Measurements from ENCODE around the gene CENPE. TPM values are rescaled to one million over a fixed set of nuclear protein-coding genes. Genes with fewer than 3 reads are reported as not detected.
"Not testable (repeated sequence)": the region's sequence is repeated elsewhere in the genome, so short reads cannot be mapped to it uniquely, and the experiment has no call there.

The CENPE gene
- total RNA-seq = 10 to 100 TPM; 29.7 to 69.6 TPM

GRCh38 chr4:103198111-103198765 lies at the start of gene CENPE:
Gene CENPE, minus strand, starts transcription at chr4:103198343. Its CDS starts 24 bp downstream, at chr4:103198319.
- DNase-seq (ENCODE audit: low spot score) (peak; percentile 87), ATAC-seq (peak; percentile 93 to 96)
- H3K36me3 Mint-ChIP-seq = peaks cover 7% of the 10 kb centered on the region
- peak within 1 kb of the TSS; percentile 74 to 85 for H3K27ac Mint-ChIP-seq
- no peaks in the 10 kb centered on the region for H3K9me3 Mint-ChIP-seq
- H3K4me1 Mint-ChIP-seq (ENCODE audit: low read depth in 2 of 2) = peaks cover 15% of the 10 kb centered on the region in 2 donors
- peak within 1 kb of the TSS; percentile 89 for H3K4me3 Mint-ChIP-seq
- peaks cover 10 to 11% of the 10 kb centered on the region in 2 donors for H3K27me3 Mint-ChIP-seq

- no peaks in the 10 kb centered on the region for H3K36me3 Mint-ChIP-seq
Observed at GRCh38 chr4:103244251-103244650, 46.1 kb upstream of the CENPE start.

GRCh38 chr4:103230938-103231337 lies 32.8 kb upstream of the CENPE start:
- not testable (repeated sequence) for H3K9me3 Mint-ChIP-seq; H3K4me3 Mint-ChIP-seq; ATAC-seq; DNase-seq (ENCODE audit: low spot score); H3K27me3 Mint-ChIP-seq; H3K36me3 Mint-ChIP-seq; H3K27ac Mint-ChIP-seq; H3K4me1 Mint-ChIP-seq (ENCODE audit: low read depth in 2 of 2)

More at GRCh38 chr4:103244251-103244650, 46.1 kb upstream of the CENPE start:
- H3K4me3 Mint-ChIP-seq = no peak overlapping the region
- H3K4me1 Mint-ChIP-seq (ENCODE audit: low read depth in 2 of 2) = no peaks in the 10 kb centered on the region
- DNase-seq (ENCODE audit: low spot score) (no peak), ATAC-seq (no peak)
- no peak overlapping the region for H3K27ac Mint-ChIP-seq
- H3K27me3 Mint-ChIP-seq = no peaks in the 10 kb centered on the region
- peaks cover 13% of the 10 kb centered on the region for H3K9me3 Mint-ChIP-seq

- H3K27ac Mint-ChIP-seq; DNase-seq (ENCODE audit: low spot score); H3K36me3 Mint-ChIP-seq; ATAC-seq; H3K4me1 Mint-ChIP-seq (ENCODE audit: low read depth in 2 of 2); H3K4me3 Mint-ChIP-seq; H3K9me3 Mint-ChIP-seq: not testable (repeated sequence)
- H3K27me3 Mint-ChIP-seq = peaks cover 30 to 36% of the 10 kb centered on the region in 2 donors
Observed at GRCh38 chr4:103223556-103223955, 25.4 kb upstream of the CENPE start.

- no peak for ATAC-seq
- H3K9me3 Mint-ChIP-seq = no peaks in the 10 kb centered on the region
- DNase-seq (ENCODE audit: low spot score) = no peak
Observed at GRCh38 chr4:103207673-103208072, 9.5 kb upstream of the CENPE start.

GRCh38 chr4:103204111-103204510 lies 6.0 kb upstream of the CENPE start:
- no peaks in the 10 kb centered on the region for H3K4me1 Mint-ChIP-seq (ENCODE audit: low read depth in 2 of 2)

More at GRCh38 chr4:103207673-103208072, 9.5 kb upstream of the CENPE start:
- Mint-ChIP-seq H3K4me1 (ENCODE audit: low read depth in 2 of 2) (no peaks in the 10 kb centered on the region), H3K27ac (no peak overlapping the region), H3K36me3 (no peaks in the 10 kb centered on the region), H3K27me3 (peaks cover 11 to 18% of the 10 kb centered on the region in 2 donors), H3K4me3 (no peak overlapping the region)

GRCh38 chr4:103201724-103202123 lies 3.6 kb upstream of the CENPE start:
- Mint-ChIP-seq H3K4me1 (ENCODE audit: low read depth in 2 of 2) (peaks cover 15% of the 10 kb centered on the region in 2 donors), H3K4me3 (no peak overlapping the region), H3K27ac (no peak overlapping the region), H3K36me3 (no peaks in the 10 kb centered on the region), H3K27me3 (peaks cover 10 to 13% of the 10 kb centered on the region in 2 donors), H3K9me3 (no peaks in the 10 kb centered on the region)
- no peak for ATAC-seq
- DNase-seq (ENCODE audit: low spot score) = no peak

More at GRCh38 chr4:103204111-103204510, 6.0 kb upstream of the CENPE start:
- Mint-ChIP-seq H3K36me3 (no peaks in the 10 kb centered on the region), H3K4me3 (no peak overlapping the region), H3K27ac (no peak overlapping the region), H3K9me3 (no peaks in the 10 kb centered on the region), H3K27me3 (peaks cover 10 to 15% of the 10 kb centered on the region in 2 donors)
- no peak for ATAC-seq
- no peak for DNase-seq (ENCODE audit: low spot score)

- H3K27ac Mint-ChIP-seq = no peak overlapping the region
- ATAC-seq (no peak), DNase-seq (ENCODE audit: low spot score) (no peak)
- H3K9me3 Mint-ChIP-seq = no peaks in the 10 kb centered on the region
- no peak overlapping the region for H3K4me3 Mint-ChIP-seq
- H3K4me1 Mint-ChIP-seq (ENCODE audit: low read depth in 2 of 2) = peaks cover 15% of the 10 kb centered on the region in 2 donors
- H3K36me3 Mint-ChIP-seq = no peaks in the 10 kb centered on the region
- peaks cover 10 to 13% of the 10 kb centered on the region in 2 donors for H3K27me3 Mint-ChIP-seq
Observed at GRCh38 chr4:103201253-103201652, 3.1 kb upstream of the CENPE start.

- Mint-ChIP-seq H3K9me3 (no peaks in the 10 kb centered on the region), H3K4me3 (peak overlapping the region; percentile 89), H3K4me1 (ENCODE audit: low read depth in 2 of 2) (peaks cover 15% of the 10 kb centered on the region in 2 donors), H3K27me3 (peaks cover 10 to 13% of the 10 kb centered on the region in 2 donors), H3K27ac (no peak overlapping the region), H3K36me3 (peaks cover 7% of the 10 kb centered on the region)
- ATAC-seq (no peak), DNase-seq (ENCODE audit: low spot score) (no peak)
Observed at GRCh38 chr4:103199009-103199408, 866 bp upstream of the CENPE start.

- H3K36me3 Mint-ChIP-seq = peaks cover 7% of the 10 kb centered on the region
- no peaks in the 10 kb centered on the region for H3K9me3 Mint-ChIP-seq
- ATAC-seq = peak; percentile 70 to 75
- H3K4me1 Mint-ChIP-seq (ENCODE audit: low read depth in 2 of 2) = peaks cover 15% of the 10 kb centered on the region in 2 donors
- peak overlapping the region; percentile 89 for H3K4me3 Mint-ChIP-seq
- H3K27ac Mint-ChIP-seq = peak overlapping the region; percentile 74 to 85
- H3K27me3 Mint-ChIP-seq = peaks cover 8 to 10% of the 10 kb centered on the region in 2 donors
- DNase-seq (ENCODE audit: low spot score) = no peak
Observed at GRCh38 chr4:103197765-103198110, 405 bp downstream of the CENPE start.

GRCh38 chr4:103193457-103193856 lies 4.7 kb downstream of the CENPE start:
- Mint-ChIP-seq H3K36me3 (peaks cover 23% of the 10 kb centered on the region), H3K27ac (no peak overlapping the region), H3K4me1 (ENCODE audit: low read depth in 2 of 2) (peaks cover 11 to 12% of the 10 kb centered on the region in 2 donors), H3K9me3 (no peaks in the 10 kb centered on the region), H3K27me3 (no peaks in the 10 kb centered on the region), H3K4me3 (no peak overlapping the region)
- no peak for ATAC-seq
- no peak for DNase-seq (ENCODE audit: low spot score)

- no peaks in the 10 kb centered on the region for H3K27me3 Mint-ChIP-seq
- DNase-seq (ENCODE audit: low spot score) = no peak
- H3K4me3 Mint-ChIP-seq = no peak overlapping the region
- no peaks in the 10 kb centered on the region for H3K4me1 Mint-ChIP-seq (ENCODE audit: low read depth in 2 of 2)
- no peak overlapping the region for H3K27ac Mint-ChIP-seq
- ATAC-seq = no peak
- H3K9me3 Mint-ChIP-seq = peaks cover 6% of the 10 kb centered on the region
- peaks cover 36% of the 10 kb centered on the region for H3K36me3 Mint-ChIP-seq
Observed at GRCh38 chr4:103171006-103171405, 27.1 kb downstream of the CENPE start.

- peaks cover 36% of the 10 kb centered on the region for H3K36me3 Mint-ChIP-seq
- not testable (repeated sequence) for H3K27ac Mint-ChIP-seq; H3K9me3 Mint-ChIP-seq; ATAC-seq; H3K4me3 Mint-ChIP-seq; DNase-seq (ENCODE audit: low spot score); H3K4me1 Mint-ChIP-seq (ENCODE audit: low read depth in 2 of 2); H3K27me3 Mint-ChIP-seq
Observed at GRCh38 chr4:103169750-103170149, 28.4 kb downstream of the CENPE start.

- DNase-seq (ENCODE audit: low spot score) = no peak
- Mint-ChIP-seq H3K4me1 (ENCODE audit: low read depth in 2 of 2) (no peaks in the 10 kb centered on the region), H3K27me3 (no peaks in the 10 kb centered on the region), H3K36me3 (peaks cover 36% of the 10 kb centered on the region), H3K4me3 (no peak overlapping the region), H3K27ac (no peak overlapping the region), H3K9me3 (peaks cover 6% of the 10 kb centered on the region)
- no peak for ATAC-seq
Observed at GRCh38 chr4:103168993-103169392, 29.1 kb downstream of the CENPE start.

- Mint-ChIP-seq H3K9me3 (no peaks in the 10 kb centered on the region), H3K27me3 (no peaks in the 10 kb centered on the region), H3K27ac (no peak overlapping the region), H3K4me3 (no peak overlapping the region), H3K36me3 (no peaks in the 10 kb centered on the region), H3K4me1 (ENCODE audit: low read depth in 2 of 2) (no peaks in the 10 kb centered on the region)
- no peak for DNase-seq (ENCODE audit: low spot score)
- ATAC-seq = no peak
Observed at GRCh38 chr4:103162176-103162575, 36.0 kb downstream of the CENPE start.
